Central memory CD4-positive, alpha-beta T cell (primary cell): ENCODE results near the gene EIF4E.
"Not testable (repeated sequence)": the region's sequence is repeated elsewhere in the genome, so short reads cannot be mapped to it uniquely, and the experiment has no call there.

Experiments used
- DNase-seq: peaks from one replicate; pipeline ENCODE4 v3.0.0; 2022

The EIF4E gene

GRCh38 chr4:98872120-98872906 lies 56.6 kb downstream of the EIF4E start:
- DNase-seq: not testable (repeated sequence)

- no peak for DNase-seq
These were observed 61.3 kb downstream of the EIF4E start for GRCh38 chr4:98867648-98868047.

- DNase-seq: no peak
These were observed 63.9 kb downstream of the EIF4E start for GRCh38 chr4:98865059-98865458.

GRCh38 chr4:98864560-98864959 lies 64.4 kb downstream of the EIF4E start:
- no peak for DNase-seq

GRCh38 chr4:98862371-98862770 lies 66.6 kb downstream of the EIF4E start:
- no peak for DNase-seq

GRCh38 chr4:98861100-98861884 lies 67.6 kb downstream of the EIF4E start:
- no peak for DNase-seq

GRCh38 chr4:98851806-98852205 lies 77.1 kb downstream of the EIF4E start:
- DNase-seq: no peak

GRCh38 chr4:98850937-98851336 lies 78.0 kb downstream of the EIF4E start:
- no peak for DNase-seq

- DNase-seq: no peak
These were observed 80.5 kb downstream of the EIF4E start for GRCh38 chr4:98848448-98848847.

GRCh38 chr4:98845960-98846359 lies 83.0 kb downstream of the EIF4E start:
- DNase-seq: no peak

- not testable (repeated sequence) for DNase-seq
These were observed 86.0 kb downstream of the EIF4E start for GRCh38 chr4:98842917-98843316.

GRCh38 chr4:98838977-98839618 lies 89.8 kb downstream of the EIF4E start:
- DNase-seq: no peak

- no peak for DNase-seq
These were observed 90.4 kb downstream of the EIF4E start for GRCh38 chr4:98838531-98838930.

- DNase-seq: no peak
These were observed 95.5 kb downstream of the EIF4E start for GRCh38 chr4:98833384-98833783.

- DNase-seq: not testable (repeated sequence)
These were observed 97.9 kb downstream of the EIF4E start for GRCh38 chr4:98831036-98831435.
